Measurements from ENCODE around the gene FAM8A1. TPM values are rescaled to one million over a fixed set of nuclear protein-coding genes. Genes with fewer than 3 reads are reported as not detected.

FAM8A1 gene
- total RNA-seq, 1 donor from 2014 or later = 21.2 TPM

- no peak overlapping the region for H3K27ac Mint-ChIP-seq
- H3K9me3 Mint-ChIP-seq = no peaks in the 10 kb centered on the region
- no peaks in the 10 kb centered on the region for H3K4me1 Mint-ChIP-seq (ENCODE audit: unreplicated experiment)
- DNase-seq (ENCODE audit: extremely low spot score, unreplicated experiment) = no peak
- TF ChIP-seq CTCF (conservative IDR thresholded peaks at IDR 0.05) = no peak
- H3K36me3 Mint-ChIP-seq = no peaks in the 10 kb centered on the region
- no peaks in the 10 kb centered on the region for H3K27me3 Mint-ChIP-seq
- H3K4me3 Mint-ChIP-seq = no peak overlapping the region
These were observed 8.8 kb upstream of the FAM8A1 start for GRCh38 chr6:17591287-17591686.

GRCh38 chr6:17593246-17593645 is 6.9 kb upstream of the FAM8A1 start:
- H3K9me3 Mint-ChIP-seq = no peaks in the 10 kb centered on the region

GRCh38 chr6:17596085-17596484 is 4.0 kb upstream of the FAM8A1 start:
- Mint-ChIP-seq H3K27ac (no peak overlapping the region), H3K9me3 (no peaks in the 10 kb centered on the region), H3K4me1 (ENCODE audit: unreplicated experiment) (peaks cover under 1% of the 10 kb centered on the region), H3K4me3 (no peak overlapping the region), H3K36me3 (no peaks in the 10 kb centered on the region), H3K27me3 (no peaks in the 10 kb centered on the region)
- TF ChIP-seq CTCF (conservative IDR thresholded peaks at IDR 0.05) = no peak
- no peak for DNase-seq (ENCODE audit: extremely low spot score, unreplicated experiment)

More at GRCh38 chr6:17593246-17593645, 6.9 kb upstream of the FAM8A1 start:
- Mint-ChIP-seq H3K27ac (no peak overlapping the region), H3K4me3 (no peak overlapping the region), H3K27me3 (no peaks in the 10 kb centered on the region), H3K36me3 (no peaks in the 10 kb centered on the region), H3K4me1 (ENCODE audit: unreplicated experiment) (no peaks in the 10 kb centered on the region)
- TF ChIP-seq CTCF (conservative IDR thresholded peaks at IDR 0.05) = no peak
- DNase-seq (ENCODE audit: extremely low spot score, unreplicated experiment) = no peak

GRCh38 chr6:17600527-17601385 is 654 bp downstream of the FAM8A1 start:
- peaks cover 3% of the 10 kb centered on the region for H3K4me1 Mint-ChIP-seq (ENCODE audit: unreplicated experiment)
- no peak for TF ChIP-seq CTCF (conservative IDR thresholded peaks at IDR 0.05)
- peak overlapping the region; percentile 92 for H3K4me3 Mint-ChIP-seq
- DNase-seq (ENCODE audit: extremely low spot score, unreplicated experiment) = peak; percentile 70
- peaks cover 10% of the 10 kb centered on the region for H3K36me3 Mint-ChIP-seq
- H3K27me3 Mint-ChIP-seq = no peaks in the 10 kb centered on the region
- H3K27ac Mint-ChIP-seq = peak overlapping the region; percentile 74
- no peaks in the 10 kb centered on the region for H3K9me3 Mint-ChIP-seq

- TF ChIP-seq CTCF (conservative IDR thresholded peaks at IDR 0.05) = no peak
- peaks cover 3% of the 10 kb centered on the region for H3K4me1 Mint-ChIP-seq (ENCODE audit: unreplicated experiment)
- peaks cover 11% of the 10 kb centered on the region for H3K36me3 Mint-ChIP-seq
- H3K9me3 Mint-ChIP-seq = no peaks in the 10 kb centered on the region
- no peaks in the 10 kb centered on the region for H3K27me3 Mint-ChIP-seq
- peak overlapping the region; percentile 74 for H3K27ac Mint-ChIP-seq
- peak overlapping the region; percentile 92 for H3K4me3 Mint-ChIP-seq
- no peak for DNase-seq (ENCODE audit: extremely low spot score, unreplicated experiment)
These were observed 1.2 kb downstream of the FAM8A1 start for GRCh38 chr6:17601386-17601703.
